ENCODE data around the gene ACADVL.

Gene ACADVL

GRCh38 chr17:7223375-7223774 lies 3.6 kb downstream of the ACADVL start:
- Histone ChIP-seq H3K9me3 (ENCODE audit: insufficient read depth, low read depth, low read length) (no peaks in the 10 kb centered on the region), H2BK12ac (ENCODE audit: low read length) (no peak overlapping the region)

GRCh38 chr17:7224110-7224509 lies 4.4 kb downstream of the ACADVL start:
- no peaks in the 10 kb centered on the region for H3K9me3 ChIP-seq (ENCODE audit: insufficient read depth, low read depth, low read length)
- no peak for DNase-seq

More at GRCh38 chr17:7223375-7223774, 3.6 kb downstream of the ACADVL start:
- peaks cover 10% of the 10 kb centered on the region for H3K79me2 ChIP-seq (ENCODE audit: control insufficient read depth, insufficient read depth, low read length, poor library complexity)
- H3K14ac ChIP-seq (ENCODE audit: low read length), result no peak overlapping the region
- DNase-seq, result peak; percentile 74 to 91
- no peak overlapping the region for H3K4me3 ChIP-seq (ENCODE audit: low read depth, low read length)
- H2BK5ac ChIP-seq (ENCODE audit: low read depth, low read length, poor library complexity), result no peak overlapping the region
- H3K36me3 ChIP-seq (ENCODE audit: control insufficient read depth in 1 of 2, insufficient read depth in 2 of 2, low read length in 2 of 2), result peaks cover 74% of the 10 kb centered on the region in 2 experiments
- no peak overlapping the region for H4K12ac ChIP-seq (ENCODE audit: low read depth, low read length)
- no peak overlapping the region for H3K4ac ChIP-seq (ENCODE audit: low read depth, low read length)
- H4K91ac ChIP-seq (ENCODE audit: low read depth, low read length), result no peak overlapping the region
- H2AK5ac ChIP-seq (ENCODE audit: low read length), result no peak overlapping the region
- WGBS (ENCODE audit: extremely low coverage, insufficient coverage, insufficient read length), result no CpG with 5 or more reads among the region's 4 CpGs
- H2AFZ ChIP-seq (ENCODE audit: insufficient read depth, low read length, poor library complexity), result no peak overlapping the region
- H3K27me3 ChIP-seq (ENCODE audit: insufficient read depth, low read length), result no peaks in the 10 kb centered on the region
- H3K9ac ChIP-seq (ENCODE audit: low read length), result no peak overlapping the region
- no peak overlapping the region for H3K23ac ChIP-seq (ENCODE audit: low read length)
- H3K4me1 ChIP-seq (ENCODE audit: control insufficient read depth in 1 of 2, insufficient read depth in 2 of 2, low read length in 2 of 2), result peaks cover 30 to 32% of the 10 kb centered on the region in 2 experiments
- H3K79me1 ChIP-seq (ENCODE audit: low read length), result peaks cover 17% of the 10 kb centered on the region
- no peak overlapping the region for H3K27ac ChIP-seq (ENCODE audit: low read depth, low read length)
- no peak overlapping the region for H4K8ac ChIP-seq (ENCODE audit: low read depth, low read length)
- H3K4me2 ChIP-seq (ENCODE audit: low read length), result no peak overlapping the region
- no peak overlapping the region for H2BK120ac ChIP-seq (ENCODE audit: insufficient read depth, low read length, poor library complexity)
- H3K18ac ChIP-seq (ENCODE audit: low read length), result no peak overlapping the region

GRCh38 chr17:7224661-7225111 lies 4.9 kb downstream of the ACADVL start:
- Histone ChIP-seq H2BK12ac (ENCODE audit: low read length) (no peak overlapping the region), H3K4me1 (ENCODE audit: control insufficient read depth in 1 of 2, insufficient read depth in 2 of 2, low read length in 2 of 2) (peaks cover 26 to 27% of the 10 kb centered on the region in 2 experiments)
- DNase-seq, result no peak

More at GRCh38 chr17:7224110-7224509, 4.4 kb downstream of the ACADVL start:
- Histone ChIP-seq H3K23ac (ENCODE audit: low read length) (no peak overlapping the region), H4K91ac (ENCODE audit: low read depth, low read length) (no peak overlapping the region), H3K79me2 (ENCODE audit: control insufficient read depth, insufficient read depth, low read length, poor library complexity) (peaks cover 10% of the 10 kb centered on the region), H3K27ac (ENCODE audit: low read depth, low read length) (no peak overlapping the region), H2BK120ac (ENCODE audit: insufficient read depth, low read length, poor library complexity) (no peak overlapping the region), H2AFZ (ENCODE audit: insufficient read depth, low read length, poor library complexity) (no peak overlapping the region), H3K4me1 (ENCODE audit: control insufficient read depth in 1 of 2, insufficient read depth in 2 of 2, low read length in 2 of 2) (peaks cover 29 to 31% of the 10 kb centered on the region in 2 experiments), H3K18ac (ENCODE audit: low read length) (no peak overlapping the region), H3K4ac (ENCODE audit: low read depth, low read length) (no peak overlapping the region), H4K12ac (ENCODE audit: low read depth, low read length) (no peak overlapping the region), H4K8ac (ENCODE audit: low read depth, low read length) (no peak overlapping the region), H3K4me2 (ENCODE audit: low read length) (no peak overlapping the region), H3K27me3 (ENCODE audit: insufficient read depth, low read length) (no peaks in the 10 kb centered on the region), H3K4me3 (ENCODE audit: low read depth, low read length) (no peak overlapping the region), H2AK5ac (ENCODE audit: low read length) (no peak overlapping the region), H3K14ac (ENCODE audit: low read length) (no peak overlapping the region), H3K9ac (ENCODE audit: low read length) (no peak overlapping the region), H2BK12ac (ENCODE audit: low read length) (no peak overlapping the region), H2BK5ac (ENCODE audit: low read depth, low read length, poor library complexity) (no peak overlapping the region), H3K79me1 (ENCODE audit: low read length) (peaks cover 16% of the 10 kb centered on the region), H3K36me3 (ENCODE audit: control insufficient read depth in 1 of 2, insufficient read depth in 2 of 2, low read length in 2 of 2) (peaks cover 81% of the 10 kb centered on the region in 2 experiments)
- WGBS (ENCODE audit: extremely low coverage, insufficient coverage, insufficient read length), result no CpG with 5 or more reads among the region's 10 CpGs

GRCh38 chr17:7225711-7226331 lies 6.1 kb downstream of the ACADVL start:
- no peak overlapping the region for H3K4me3 ChIP-seq (ENCODE audit: low read depth, low read length)
- DNase-seq, result no peak
- H2BK5ac ChIP-seq (ENCODE audit: low read depth, low read length, poor library complexity), result no peak overlapping the region
- no CpG with 5 or more reads among the region's 21 CpGs for WGBS (ENCODE audit: extremely low coverage, insufficient coverage, insufficient read length)
- H3K4ac ChIP-seq (ENCODE audit: low read depth, low read length), result no peak overlapping the region
- H3K27ac ChIP-seq (ENCODE audit: low read depth, low read length), result no peak overlapping the region
- H2BK12ac ChIP-seq (ENCODE audit: low read length), result no peak overlapping the region
- H4K91ac ChIP-seq (ENCODE audit: low read depth, low read length), result no peak overlapping the region
- H3K79me1 ChIP-seq (ENCODE audit: low read length), result peaks cover 2% of the 10 kb centered on the region
- H3K79me2 ChIP-seq (ENCODE audit: control insufficient read depth, insufficient read depth, low read length, poor library complexity), result peaks cover 1% of the 10 kb centered on the region
- no peak overlapping the region for H3K9ac ChIP-seq (ENCODE audit: low read length)
- H3K4me1 ChIP-seq (ENCODE audit: control insufficient read depth in 1 of 2, insufficient read depth in 2 of 2, low read length in 2 of 2), result peaks cover 22 to 24% of the 10 kb centered on the region in 2 experiments
- no peak overlapping the region for H2AK5ac ChIP-seq (ENCODE audit: low read length)
- H2BK120ac ChIP-seq (ENCODE audit: insufficient read depth, low read length, poor library complexity), result no peak overlapping the region
- H3K14ac ChIP-seq (ENCODE audit: low read length), result no peak overlapping the region
- no peak overlapping the region for H2AFZ ChIP-seq (ENCODE audit: insufficient read depth, low read length, poor library complexity)
- H3K23ac ChIP-seq (ENCODE audit: low read length), result no peak overlapping the region
- H3K9me3 ChIP-seq (ENCODE audit: insufficient read depth, low read depth, low read length), result no peaks in the 10 kb centered on the region
- H3K27me3 ChIP-seq (ENCODE audit: insufficient read depth, low read length), result no peaks in the 10 kb centered on the region
- H3K36me3 ChIP-seq (ENCODE audit: control insufficient read depth in 1 of 2, insufficient read depth in 2 of 2, low read length in 2 of 2), result peaks cover 94 to 97% of the 10 kb centered on the region in 2 experiments
- H4K8ac ChIP-seq (ENCODE audit: low read depth, low read length), result no peak overlapping the region
- no peak overlapping the region for H3K4me2 ChIP-seq (ENCODE audit: low read length)
- no peak overlapping the region for H4K12ac ChIP-seq (ENCODE audit: low read depth, low read length)
- H3K18ac ChIP-seq (ENCODE audit: low read length), result no peak overlapping the region

More at GRCh38 chr17:7224661-7225111, 4.9 kb downstream of the ACADVL start:
- no peak overlapping the region for H4K91ac ChIP-seq (ENCODE audit: low read depth, low read length)
- H2AFZ ChIP-seq (ENCODE audit: insufficient read depth, low read length, poor library complexity), result no peak overlapping the region
- H3K18ac ChIP-seq (ENCODE audit: low read length), result no peak overlapping the region
- H3K27me3 ChIP-seq (ENCODE audit: insufficient read depth, low read length), result no peaks in the 10 kb centered on the region
- no CpG with 5 or more reads among the region's 15 CpGs for WGBS (ENCODE audit: extremely low coverage, insufficient coverage, insufficient read length)
- no peak overlapping the region for H3K4me3 ChIP-seq (ENCODE audit: low read depth, low read length)
- no peak overlapping the region for H3K14ac ChIP-seq (ENCODE audit: low read length)
- H3K4me2 ChIP-seq (ENCODE audit: low read length), result no peak overlapping the region
- H3K4ac ChIP-seq (ENCODE audit: low read depth, low read length), result no peak overlapping the region
- no peak overlapping the region for H3K27ac ChIP-seq (ENCODE audit: low read depth, low read length)
- H2BK120ac ChIP-seq (ENCODE audit: insufficient read depth, low read length, poor library complexity), result no peak overlapping the region
- H3K79me2 ChIP-seq (ENCODE audit: control insufficient read depth, insufficient read depth, low read length, poor library complexity), result peaks cover 10% of the 10 kb centered on the region
- peaks cover 87% of the 10 kb centered on the region in 2 experiments for H3K36me3 ChIP-seq (ENCODE audit: control insufficient read depth in 1 of 2, insufficient read depth in 2 of 2, low read length in 2 of 2)
- peaks cover 13% of the 10 kb centered on the region for H3K79me1 ChIP-seq (ENCODE audit: low read length)
- H3K9ac ChIP-seq (ENCODE audit: low read length), result no peak overlapping the region
- H2AK5ac ChIP-seq (ENCODE audit: low read length), result no peak overlapping the region
- H4K8ac ChIP-seq (ENCODE audit: low read depth, low read length), result no peak overlapping the region
- no peaks in the 10 kb centered on the region for H3K9me3 ChIP-seq (ENCODE audit: insufficient read depth, low read depth, low read length)
- H4K12ac ChIP-seq (ENCODE audit: low read depth, low read length), result no peak overlapping the region
- H2BK5ac ChIP-seq (ENCODE audit: low read depth, low read length, poor library complexity), result no peak overlapping the region
- no peak overlapping the region for H3K23ac ChIP-seq (ENCODE audit: low read length)
